22Rv1 (cell line): Measurements from ENCODE around the gene GCKR.
"Not testable (repeated sequence)": the region's sequence is repeated elsewhere in the genome, so short reads cannot be mapped to it uniquely, and the experiment has no call there.

Source experiments
- H3K27ac ChIP-seq: fragments of 450-650 bp; 2 replicates; pipeline ENCODE4 v1.5.1; 2017
- ZFX ChIP-seq: fragments of 450-650 bp; IDR thresholded peaks from 2 replicates; pipeline ENCODE4 v1.6.1; 2017; ENCODE audit warnings: antibody characterized with exemption, borderline replicate concordance
- TF ChIP-seq, protein P1 (sequence below): fragments of 450-650 bp; IDR thresholded peaks from 2 replicates; pipeline ENCODE4 v1.5.1; 2017; ENCODE audit warnings: mild to moderate bottlenecking

GCKR gene

GRCh38 chr2:27531983-27532382, 35.3 kb downstream of the GCKR start:
- H3K27ac ChIP-seq: no peak overlapping the region
- no peak for TF ChIP-seq ZFX

DNA sequence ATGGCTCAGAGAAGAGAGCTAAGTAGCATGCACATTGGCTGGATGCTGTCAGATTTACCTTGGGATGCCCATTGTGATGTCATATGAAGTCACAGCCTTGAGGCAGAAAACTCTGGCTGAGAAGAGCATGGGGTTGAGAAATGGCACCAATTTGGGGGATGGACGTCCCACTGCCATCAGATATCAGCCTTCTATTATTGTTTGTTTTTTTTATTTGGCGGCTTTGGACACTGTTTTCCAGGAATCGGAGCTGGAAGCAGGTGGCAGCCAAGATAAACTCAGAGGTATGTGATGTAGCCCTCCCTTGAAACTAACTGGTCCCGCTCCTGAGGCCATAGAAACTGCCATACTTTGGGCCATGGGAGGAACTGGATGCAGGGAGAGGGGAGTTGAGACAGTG, 40.6 kb downstream of the GCKR start:
- H3K27ac ChIP-seq: no peak overlapping the region
- TF ChIP-seq, protein P1, sequence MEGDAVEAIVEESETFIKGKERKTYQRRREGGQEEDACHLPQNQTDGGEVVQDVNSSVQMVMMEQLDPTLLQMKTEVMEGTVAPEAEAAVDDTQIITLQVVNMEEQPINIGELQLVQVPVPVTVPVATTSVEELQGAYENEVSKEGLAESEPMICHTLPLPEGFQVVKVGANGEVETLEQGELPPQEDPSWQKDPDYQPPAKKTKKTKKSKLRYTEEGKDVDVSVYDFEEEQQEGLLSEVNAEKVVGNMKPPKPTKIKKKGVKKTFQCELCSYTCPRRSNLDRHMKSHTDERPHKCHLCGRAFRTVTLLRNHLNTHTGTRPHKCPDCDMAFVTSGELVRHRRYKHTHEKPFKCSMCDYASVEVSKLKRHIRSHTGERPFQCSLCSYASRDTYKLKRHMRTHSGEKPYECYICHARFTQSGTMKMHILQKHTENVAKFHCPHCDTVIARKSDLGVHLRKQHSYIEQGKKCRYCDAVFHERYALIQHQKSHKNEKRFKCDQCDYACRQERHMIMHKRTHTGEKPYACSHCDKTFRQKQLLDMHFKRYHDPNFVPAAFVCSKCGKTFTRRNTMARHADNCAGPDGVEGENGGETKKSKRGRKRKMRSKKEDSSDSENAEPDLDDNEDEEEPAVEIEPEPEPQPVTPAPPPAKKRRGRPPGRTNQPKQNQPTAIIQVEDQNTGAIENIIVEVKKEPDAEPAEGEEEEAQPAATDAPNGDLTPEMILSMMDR: no peak
- TF ChIP-seq ZFX: no peak

DNA sequence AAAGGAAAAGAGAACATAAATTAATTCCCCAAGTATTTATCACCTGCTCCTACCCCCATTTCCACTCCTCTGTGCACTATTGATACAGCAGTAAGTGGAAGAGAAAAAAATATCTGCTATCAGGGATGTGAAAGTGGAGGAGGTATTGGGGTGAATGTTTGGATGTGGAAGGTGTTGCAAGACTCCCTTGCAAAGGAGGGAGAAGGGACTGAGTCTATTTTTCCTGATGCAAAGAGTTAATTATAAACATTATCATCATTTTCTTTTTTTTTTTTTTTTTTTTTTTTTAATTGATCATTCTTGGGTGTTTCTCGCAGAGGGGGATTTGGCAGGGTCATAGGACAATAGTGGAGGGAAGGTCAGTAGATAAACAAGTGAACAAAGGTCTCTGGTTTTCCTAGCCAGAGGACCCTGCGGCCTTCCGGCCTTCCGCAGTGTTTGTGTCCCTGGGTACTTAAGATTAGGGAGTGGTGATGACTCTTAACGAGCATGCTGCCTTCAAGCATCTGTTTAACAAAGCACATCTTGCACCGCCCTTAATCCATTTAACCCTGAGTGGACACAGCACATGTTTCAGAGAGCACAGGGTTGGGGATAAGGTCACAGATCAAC, 42.3 kb downstream of the GCKR start:
- not testable (repeated sequence) for H3K27ac ChIP-seq

DNA sequence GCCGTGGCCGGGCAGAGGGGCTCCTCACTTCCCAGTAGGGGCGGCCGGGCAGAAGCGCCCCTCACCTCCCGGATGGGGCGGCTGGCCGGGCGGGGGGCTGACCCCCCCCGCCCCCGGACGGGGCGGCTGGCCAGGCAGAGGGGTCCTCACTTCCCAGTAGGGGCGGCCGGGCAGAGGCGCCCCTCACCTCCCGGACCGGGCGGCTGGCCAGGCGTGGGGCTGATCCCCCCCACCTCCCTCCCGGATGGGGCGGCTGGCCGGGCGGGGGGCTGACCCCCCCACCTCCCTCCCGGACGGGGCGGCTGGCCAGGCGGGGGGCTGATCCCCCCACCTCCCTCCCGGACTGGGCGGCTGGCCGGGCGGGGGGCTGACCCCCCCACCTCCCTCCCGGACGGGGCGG, 43.0 kb downstream of the GCKR start:
- not testable (repeated sequence) for H3K27ac ChIP-seq

- TF ChIP-seq ZFX: no peak
- TF ChIP-seq, protein P1: no peak
- H3K27ac ChIP-seq: no peak overlapping the region
These were observed 47.6 kb downstream of the GCKR start for GRCh38 chr2:27544143-27544821.

DNA sequence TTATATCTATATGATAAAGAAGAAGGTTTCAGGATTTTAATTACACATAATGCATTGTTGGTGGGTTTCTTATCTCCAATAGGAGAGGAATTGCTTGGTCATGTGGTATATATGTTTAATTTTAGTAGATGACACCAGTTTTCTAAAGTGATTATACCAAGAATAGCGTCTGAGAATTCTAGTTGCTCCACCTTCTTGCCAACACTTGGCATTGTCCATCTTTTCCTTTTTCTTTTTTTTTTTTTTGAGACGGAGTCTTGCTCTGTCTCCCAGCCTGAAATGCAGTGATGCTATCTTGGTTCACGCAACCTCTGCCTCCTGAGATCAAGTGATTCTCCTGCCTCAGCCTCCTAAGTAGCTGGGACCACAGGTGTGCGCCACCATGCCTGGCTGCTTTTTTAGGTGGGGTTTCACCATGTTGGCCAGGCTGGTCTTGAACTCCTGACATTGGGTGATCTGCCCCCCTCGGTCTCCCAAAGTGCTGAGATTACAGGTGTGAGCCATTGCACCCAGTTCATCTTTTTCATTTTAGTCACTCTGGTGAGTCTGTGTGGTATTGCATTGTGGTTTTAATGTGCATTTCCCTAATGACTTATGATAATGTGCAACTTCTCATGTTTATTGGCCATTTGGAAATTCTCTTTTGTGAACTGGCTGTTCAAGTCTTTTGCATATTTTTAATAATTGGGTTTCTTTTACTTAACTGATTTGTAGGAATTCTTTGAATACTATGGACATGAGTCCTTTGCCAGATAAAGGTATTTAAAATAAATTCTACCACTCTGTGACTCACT, 48.9 kb downstream of the GCKR start:
- no peak overlapping the region for H3K27ac ChIP-seq
- TF ChIP-seq ZFX: no peak
- TF ChIP-seq, protein P1: no peak

GRCh38 chr2:27549303-27549702, 52.7 kb downstream of the GCKR start:
- no peak for TF ChIP-seq ZFX
- H3K27ac ChIP-seq: no peak overlapping the region

GRCh38 chr2:27551514-27551913, 54.9 kb downstream of the GCKR start:
- H3K27ac ChIP-seq: no peak overlapping the region
- TF ChIP-seq, protein P1: no peak
- no peak for TF ChIP-seq ZFX

- no peak overlapping the region for H3K27ac ChIP-seq
- TF ChIP-seq ZFX: no peak
- TF ChIP-seq, protein P1: no peak
These were observed 56.3 kb downstream of the GCKR start for GRCh38 chr2:27552941-27553340.

GRCh38 chr2:27554451-27554850, 57.8 kb downstream of the GCKR start:
- H3K27ac ChIP-seq: not testable (repeated sequence)
